MM.1S (cell line): ENCODE data around the gene RERE.

Source experiments
- EZH2 ChIP-seq: fragments of 300-600 bp; sonication (generic); optimal IDR thresholded peaks from 2 replicates; pipeline ENCODE3; 2017; ENCODE audit warnings: low read depth, mild to moderate bottlenecking, antibody characterized with exemption, low read length, mixed read lengths
- TF ChIP-seq, protein P1 (sequence below): fragments of 300-600 bp; sonication (generic); IDR thresholded peaks from 2 replicates; pipeline ENCODE4 v1.5.1; 2016; ENCODE audit warnings: antibody characterized with exemption, low read length, mixed read lengths

DNA sequence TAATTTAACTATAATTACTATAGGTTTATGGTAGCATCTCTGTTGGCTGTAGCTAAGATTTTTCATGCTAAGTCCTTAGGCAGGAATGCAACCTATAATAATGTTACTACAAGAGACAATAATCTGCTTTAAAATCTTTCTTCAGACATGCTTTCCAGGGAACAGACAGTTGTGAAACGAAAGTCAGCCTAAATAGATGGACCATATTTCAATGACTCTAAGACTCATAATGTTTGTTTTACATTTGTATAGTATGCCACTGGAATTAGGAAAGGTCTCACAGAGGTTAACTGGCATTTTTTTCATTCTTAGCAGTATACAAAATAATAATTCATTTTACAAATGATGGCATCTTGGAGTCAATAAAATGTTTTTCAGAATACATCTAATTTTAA lies 8.1 kb downstream of the RERE start:
- TF ChIP-seq, protein P1, sequence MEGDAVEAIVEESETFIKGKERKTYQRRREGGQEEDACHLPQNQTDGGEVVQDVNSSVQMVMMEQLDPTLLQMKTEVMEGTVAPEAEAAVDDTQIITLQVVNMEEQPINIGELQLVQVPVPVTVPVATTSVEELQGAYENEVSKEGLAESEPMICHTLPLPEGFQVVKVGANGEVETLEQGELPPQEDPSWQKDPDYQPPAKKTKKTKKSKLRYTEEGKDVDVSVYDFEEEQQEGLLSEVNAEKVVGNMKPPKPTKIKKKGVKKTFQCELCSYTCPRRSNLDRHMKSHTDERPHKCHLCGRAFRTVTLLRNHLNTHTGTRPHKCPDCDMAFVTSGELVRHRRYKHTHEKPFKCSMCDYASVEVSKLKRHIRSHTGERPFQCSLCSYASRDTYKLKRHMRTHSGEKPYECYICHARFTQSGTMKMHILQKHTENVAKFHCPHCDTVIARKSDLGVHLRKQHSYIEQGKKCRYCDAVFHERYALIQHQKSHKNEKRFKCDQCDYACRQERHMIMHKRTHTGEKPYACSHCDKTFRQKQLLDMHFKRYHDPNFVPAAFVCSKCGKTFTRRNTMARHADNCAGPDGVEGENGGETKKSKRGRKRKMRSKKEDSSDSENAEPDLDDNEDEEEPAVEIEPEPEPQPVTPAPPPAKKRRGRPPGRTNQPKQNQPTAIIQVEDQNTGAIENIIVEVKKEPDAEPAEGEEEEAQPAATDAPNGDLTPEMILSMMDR, result no peak
- no peak for TF ChIP-seq EZH2
